GM23338 (cell line): ENCODE results near the gene ERC2. TPM values are rescaled to one million over a fixed set of nuclear protein-coding genes. Genes with fewer than 3 reads are reported as not detected.

Source experiments
- ATAC-seq: fragments of 200-7000 bp; cut with Tn5 transposase; 3 replicates; pipeline ENCODE4 v1.9.1; 2020
- DNase-seq: peaks from one replicate; pipeline ENCODE4 v3.0.0-alpha.2; 2015; ENCODE audit warnings: low spot score
- H2AFZ ChIP-seq: fragments of 200-600 bp; sonication (generic); 2 replicates; pipeline ENCODE4 v1.8.0; 2016; ENCODE audit warnings: antibody characterized with exemption, mild to moderate bottlenecking, moderate library complexity
- H3F3A ChIP-seq: fragments of 200-600 bp; sonication (generic); replicated peaks from 2 replicates; pipeline ENCODE4 v1.8.0; 2017; ENCODE audit warnings: antibody characterized with exemption, mixed run types, low read depth
- H3K27ac ChIP-seq: fragments of 200-600 bp; sonication (generic); 2 replicates; pipeline ENCODE4 v1.6.1; 2016; ENCODE audit warnings: low read depth
- H3K27me3 ChIP-seq: fragments of 200-600 bp; sonication (generic); 2 replicates; pipeline ENCODE4 v1.8.0; 2016; ENCODE audit warnings: mild to moderate bottlenecking, mixed run types, moderate library complexity; ENCODE audit not compliant: insufficient read depth
- H3K36me3 ChIP-seq: fragments of 200-600 bp; sonication (generic); 2 replicates; pipeline ENCODE4 v1.8.0; 2016; ENCODE audit warnings: mild to moderate bottlenecking; ENCODE audit not compliant: insufficient read depth
- H3K4me1 ChIP-seq: fragments of 200-600 bp; sonication (generic); 2 replicates; pipeline ENCODE4 v1.8.0; 2016; ENCODE audit warnings: mild to moderate bottlenecking, moderate library complexity; ENCODE audit not compliant: insufficient read depth
- H3K4me2 ChIP-seq: fragments of 200-600 bp; sonication (generic); 2 replicates; pipeline ENCODE4 v1.7.1; 2017; ENCODE audit warnings: mixed run types
- H3K4me3 ChIP-seq: fragments of 200-600 bp; sonication (generic); 2 replicates; pipeline ENCODE4 v1.6.1; 2016; ENCODE audit warnings: mixed run types
- H3K79me2 ChIP-seq: fragments of 200-600 bp; sonication (generic); replicated peaks from 2 replicates; pipeline ENCODE4 v1.8.0; 2017; ENCODE audit warnings: mild to moderate bottlenecking; ENCODE audit not compliant: insufficient read depth
- H3K9me2 ChIP-seq: fragments of 200-600 bp; sonication (generic); 2 replicates; pipeline ENCODE4 v1.8.0; 2017; ENCODE audit not compliant: insufficient read depth
- H4K20me1 ChIP-seq: fragments of 200-600 bp; sonication (generic); replicated peaks from 2 replicates; pipeline ENCODE4 v1.8.0; 2017; ENCODE audit warnings: mild to moderate bottlenecking; ENCODE audit not compliant: insufficient read depth
- H3K27ac Mint-ChIP-seq: 2 replicates; pipeline ENCODE4 v1.8.0; 2020; ENCODE audit warnings: inconsistent platforms, mild to moderate bottlenecking, moderate library complexity, mixed read lengths
- H3K27me3 Mint-ChIP-seq: 3 replicates; pipeline ENCODE4 v1.8.0; 2022; ENCODE audit warnings: low read depth, mild to moderate bottlenecking, moderate library complexity, mixed read lengths, inconsistent platforms; ENCODE audit not compliant: insufficient read depth, poor library complexity
- H3K36me3 Mint-ChIP-seq: 3 replicates; pipeline ENCODE4 v1.8.0; 2021; ENCODE audit warnings: low read depth, mild to moderate bottlenecking, inconsistent platforms, moderate library complexity, mixed read lengths
- H3K4me1 Mint-ChIP-seq: 3 replicates; pipeline ENCODE4 v1.8.0; 2020; ENCODE audit warnings: mild to moderate bottlenecking, inconsistent platforms, mixed read lengths
- H3K4me3 Mint-ChIP-seq: 3 replicates; pipeline ENCODE4 v1.8.0; 2021; ENCODE audit warnings: moderate library complexity, mild to moderate bottlenecking, inconsistent platforms, mixed read lengths
- H3K9me3 Mint-ChIP-seq: 3 replicates; pipeline ENCODE4 v1.8.0; 2020; ENCODE audit warnings: moderate library complexity, mild to moderate bottlenecking, inconsistent platforms, mixed read lengths
- CREB1 ChIP-seq: fragments of 250-450 bp; sonication (Bioruptor Pico); IDR thresholded peaks from 2 replicates; pipeline ENCODE4 v1.5.0; 2020; ENCODE audit warnings: low read depth, mild to moderate bottlenecking, moderate library complexity
- CTCF ChIP-seq, 2 experiments: fragments of 200-600 bp in 1 of 2; sonication (generic) in 1 of 2; conservative IDR thresholded peaks; 2 replicates each; pipeline versions ENCODE4 v1.5.1 to v1.6.1; 2016 to 2017; ENCODE audit warnings: antibody characterized with exemption in 2 of 2, low read depth in 2 of 2, mild to moderate bottlenecking in 2 of 2, moderate library complexity in 1 of 2
- ETS1 ChIP-seq: IDR thresholded peaks from 2 replicates; pipeline ENCODE4 v1.6.1; 2016; ENCODE audit warnings: antibody characterized with exemption
- EZH2 ChIP-seq: fragments of 200-600 bp; sonication (generic); IDR thresholded peaks from one replicate; pipeline ENCODE4 v1.8.0; 2017; ENCODE audit warnings: antibody characterized with exemption, mild to moderate bottlenecking, low read depth; ENCODE audit not compliant: unreplicated experiment
- EZH2phosphoT487 ChIP-seq: fragments of 200-600 bp; sonication (generic); IDR thresholded peaks from one replicate; pipeline ENCODE4 v1.8.1; 2018; ENCODE audit warnings: antibody characterized with exemption; ENCODE audit not compliant: unreplicated experiment
- JUNB ChIP-seq: IDR thresholded peaks from one replicate; pipeline ENCODE4 v1.6.1; 2016; ENCODE audit warnings: antibody characterized with exemption; ENCODE audit not compliant: unreplicated experiment
- NANOG ChIP-seq: IDR thresholded peaks from 2 replicates; pipeline ENCODE4 v1.6.1; 2016; ENCODE audit warnings: antibody characterized with exemption, borderline replicate concordance
- POLR2AphosphoS5 ChIP-seq: IDR thresholded peaks from 2 replicates; pipeline ENCODE4 v1.6.1; 2016; ENCODE audit warnings: antibody characterized with exemption, low read depth
- REST ChIP-seq: IDR thresholded peaks from one replicate; pipeline ENCODE4 v1.6.1; 2018; ENCODE audit warnings: antibody characterized with exemption; ENCODE audit not compliant: unreplicated experiment
- STAT1 ChIP-seq: IDR thresholded peaks from one replicate; pipeline ENCODE4 v1.6.1; 2016; ENCODE audit warnings: antibody characterized with exemption; ENCODE audit not compliant: unreplicated experiment
- ZNF114 ChIP-seq: fragments of 250-450 bp; sonication (Bioruptor Pico); IDR thresholded peaks from 2 replicates; pipeline ENCODE4 v1.5.0; 2020; ENCODE audit warnings: mild to moderate bottlenecking, moderate library complexity
- ZNF331 ChIP-seq: fragments of 250-450 bp; sonication (Bioruptor Pico); IDR thresholded peaks from 2 replicates; pipeline ENCODE4 v1.5.0; 2020; ENCODE audit warnings: low read depth, mild to moderate bottlenecking, moderate library complexity
- ZNF462 ChIP-seq: fragments of 250-450 bp; sonication (Bioruptor Pico); IDR thresholded peaks from 2 replicates; pipeline ENCODE4 v1.5.0; 2020; ENCODE audit warnings: mild to moderate bottlenecking, moderate library complexity
- polyA plus RNA-seq: library from polyadenylated mRNA; unstranded; fragments of >200 nt; fragmentation: Nextera tagmentation; extraction: Ambion mirVana; gene quantifications from 2 replicates; pipeline ENCODE4 v1.2.1, GENCODE V29; 2016
- total RNA-seq: library from RNA; depleted of rRNA; stranded (reverse); fragments of >200 nt; shearing (Covaris generic); gene quantifications from 2 replicates; pipeline ENCODE4 v1.2.3, GENCODE V29; 2014

Gene ERC2
- total and polyA plus RNA-seq, 2 experiments from 2014 or later: 11.8 to 13.7 TPM

- Histone ChIP-seq H2AFZ (no peak overlapping the region), H3K4me1 (no peaks in the 10 kb centered on the region), H3K4me2 (no peak overlapping the region), H3K27me3 (no peaks in the 10 kb centered on the region), H4K20me1 (no peaks in the 10 kb centered on the region), H3K79me2 (no peaks in the 10 kb centered on the region), H3K27ac (no peak overlapping the region), H3K36me3 (no peaks in the 10 kb centered on the region), H3K9me2 (peaks cover 11% of the 10 kb centered on the region), H3K4me3 (no peak overlapping the region), H3F3A (no peaks in the 10 kb centered on the region)
- H3K27ac Mint-ChIP-seq: no peak overlapping the region
- H3K36me3 Mint-ChIP-seq: no peaks in the 10 kb centered on the region; the same call in 2 of the 3 replicates
- no peak overlapping the region for H3K4me3 Mint-ChIP-seq
- H3K9me3 Mint-ChIP-seq: no peaks in the 10 kb centered on the region
- peaks cover 2% of the 10 kb centered on the region for H3K27me3 Mint-ChIP-seq
- DNase-seq: no peak
- ATAC-seq: no peak
- H3K4me1 Mint-ChIP-seq: peaks cover 4% of the 10 kb centered on the region; the same call in 1 of the 3 replicates
- no peak for TF ChIP-seq STAT1
- no peak for TF ChIP-seq CTCF (conservative IDR thresholded peaks at IDR 0.05; ENCODE audit: low read depth in 2 of 2)
- no peak for TF ChIP-seq ETS1
- no peak for TF ChIP-seq CREB1 (CRISPR knock-in tag)
- no peak for TF ChIP-seq NANOG
- no peak for TF ChIP-seq ZNF331 (CRISPR knock-in tag)
- no peak for TF ChIP-seq ZNF114
- no peak for TF ChIP-seq POLR2AphosphoS5
- TF ChIP-seq EZH2phosphoT487: no peak
- no peak for TF ChIP-seq REST
- no peak for TF ChIP-seq EZH2
- TF ChIP-seq ZNF462: no peak
- TF ChIP-seq JUNB: no peak
These were observed 905.6 kb downstream of the ERC2 start for GRCh38 chr3:55562700-55563099.
